GM21360 (cell line): ENCODE measurements around the gene IGFBP5.

Experiments used
- ATAC-seq: cut with Tn5 transposase; IDR thresholded peaks from one replicate; pipeline ENCODE4 v1.9.1; 2021; ENCODE audit warnings: mild to moderate bottlenecking, moderate library complexity; ENCODE audit not compliant: unreplicated experiment

IGFBP5 gene

DNA sequence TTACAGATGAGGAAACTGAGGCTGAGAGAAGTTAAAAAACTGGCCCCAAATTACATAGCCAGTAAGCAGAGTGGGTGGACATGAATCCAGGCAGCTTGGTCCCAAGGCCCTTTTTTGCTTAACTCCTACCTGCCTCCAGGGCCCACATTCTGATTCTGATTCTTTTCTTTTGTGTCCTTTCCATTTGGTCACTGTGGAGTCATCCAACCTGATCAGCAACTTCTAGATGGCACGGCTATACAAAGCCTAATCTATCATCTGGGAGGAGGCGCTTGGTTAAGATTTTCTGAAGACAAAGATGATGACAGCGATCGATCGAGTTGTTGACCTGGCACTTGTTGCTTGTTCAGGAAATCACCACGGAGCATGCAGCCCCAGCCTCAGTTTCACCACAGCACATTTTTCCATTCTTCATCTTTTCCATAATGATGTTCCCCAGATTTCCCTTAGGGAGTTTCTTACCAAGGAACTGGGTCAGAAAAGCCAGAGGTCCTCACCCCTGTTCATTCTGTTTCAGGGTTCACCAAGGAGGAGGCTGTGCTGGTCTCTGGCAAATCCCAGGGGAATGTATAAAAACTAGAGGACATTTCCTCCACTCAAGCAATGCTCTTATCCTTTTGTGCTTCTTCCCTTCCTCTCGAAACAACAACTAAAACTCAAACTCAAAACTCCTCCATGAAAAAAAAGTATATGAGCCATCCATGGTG is 69.0 kb downstream of the IGFBP5 start:
- no peak for ATAC-seq

DNA sequence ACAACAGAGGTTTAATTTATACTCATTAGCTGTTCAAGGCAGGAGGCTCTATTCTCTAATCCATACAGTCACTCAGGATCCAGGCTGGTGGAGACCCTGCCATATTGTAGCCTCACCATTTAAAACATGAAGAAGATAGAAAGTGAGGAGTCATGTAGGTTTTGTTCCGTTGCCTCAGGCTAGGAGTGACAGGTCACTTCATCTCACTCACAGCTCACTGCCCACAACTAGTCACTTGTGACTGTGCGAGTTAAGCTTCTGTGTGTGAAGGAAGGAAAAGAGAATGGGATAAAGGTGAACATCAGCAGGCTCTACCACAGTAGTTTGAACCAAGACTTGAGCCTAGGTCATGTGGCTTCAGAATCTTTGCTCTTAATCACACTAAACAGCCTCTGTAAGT is 71.1 kb downstream of the IGFBP5 start:
- ATAC-seq = no peak

DNA sequence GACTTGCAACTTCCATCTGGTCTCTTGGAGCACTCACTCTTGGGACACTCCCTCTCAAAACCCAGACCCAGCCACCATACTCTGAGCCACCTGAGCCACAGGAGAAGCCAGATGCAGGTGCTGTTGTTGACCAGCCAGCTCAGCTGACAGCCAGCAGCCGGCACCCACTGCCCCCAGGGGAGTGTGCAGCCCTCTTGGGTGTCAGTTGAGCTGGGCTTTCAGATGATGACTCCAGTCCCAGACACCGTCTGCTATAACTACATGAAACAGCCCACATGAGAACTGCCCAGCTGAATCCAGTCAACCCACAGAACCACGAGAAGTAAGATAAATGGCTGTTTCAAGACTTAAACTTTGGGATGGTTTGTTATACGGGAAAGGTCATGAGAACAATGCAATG is 72.8 kb downstream of the IGFBP5 start:
- no peak for ATAC-seq
